Keratinocyte (primary cell): ENCODE data around the gene GAD2. TPM values are rescaled to one million over a fixed set of nuclear protein-coding genes. Genes with fewer than 3 reads are reported as not detected.

Experiments used
- DNase-seq: peaks from one replicate; pipeline ENCODE4 v3.0.0-alpha.2; 2011; ENCODE audit warnings: low read depth, missing footprints, low spot score
- FAIRE-seq: peaks from 2 replicates; lab custom pipeline; 2011; peaks lifted over from hg19 to GRCh38; lab: Jason Lieb, UNC
- H2AFZ ChIP-seq: 2 replicates; pipeline ENCODE4 v1.6.0; 2012; ENCODE audit warnings: low read length, control low read depth, inconsistent platforms; ENCODE audit not compliant: control insufficient read depth
- H3K27ac ChIP-seq: 2 replicates; pipeline ENCODE4 v1.5.1; 2011; ENCODE audit warnings: low read length; ENCODE audit not compliant: control insufficient read depth, insufficient read depth
- H3K27me3 ChIP-seq: 3 replicates; pipeline ENCODE4 v1.6.0; 2011; ENCODE audit warnings: low read length; ENCODE audit not compliant: control insufficient read depth, insufficient read depth; ENCODE audit errors: extremely low read depth
- H3K36me3 ChIP-seq, 2 experiments: 2 replicates in 1 of 2; 3 replicates in 1 of 2; pipeline ENCODE4 v1.5.1; 2011; ENCODE audit warnings: low read length in 2 of 2, mild to moderate bottlenecking in 1 of 2; ENCODE audit not compliant: control insufficient read depth in 2 of 2, insufficient read depth in 2 of 2; ENCODE audit errors: extremely low read depth in 1 of 2
- H3K4me1 ChIP-seq: 3 replicates; pipeline ENCODE4 v1.5.1; 2011; ENCODE audit warnings: low read length; ENCODE audit not compliant: control insufficient read depth, insufficient read depth; ENCODE audit errors: extremely low read depth
- H3K4me2 ChIP-seq: 3 replicates; pipeline ENCODE4 v1.6.0; 2011; ENCODE audit warnings: low read depth, low read length; ENCODE audit not compliant: control insufficient read depth, insufficient read depth; ENCODE audit errors: extremely low read depth
- H3K4me3 ChIP-seq, 3 experiments: fragments of 200-600 bp in 1 of 3; sonication (generic) in 1 of 3; 2 replicates in 2 of 3; 3 replicates in 1 of 3; pipeline ENCODE4 v1.5.1; 2011 to 2016; ENCODE audit warnings: low read length in 3 of 3, mild to moderate bottlenecking in 3 of 3, control low read depth in 2 of 3, inconsistent platforms in 1 of 3, low read depth in 1 of 3, mixed read lengths in 1 of 3, mixed run types in 1 of 3, moderate library complexity in 1 of 3; ENCODE audit not compliant: control insufficient read depth in 2 of 3, insufficient read depth in 2 of 3; ENCODE audit errors: extremely low read depth in 1 of 3
- H3K79me2 ChIP-seq: 2 replicates; pipeline ENCODE4 v1.6.0; 2012; ENCODE audit warnings: low read length; ENCODE audit not compliant: control insufficient read depth, insufficient read depth
- H3K9ac ChIP-seq: 3 replicates; pipeline ENCODE4 v1.6.0; 2011; ENCODE audit warnings: low read length; ENCODE audit not compliant: control insufficient read depth, insufficient read depth; ENCODE audit errors: extremely low read depth
- H3K9me1 ChIP-seq: 3 replicates; pipeline ENCODE4 v1.6.0; 2011; ENCODE audit warnings: low read length; ENCODE audit not compliant: control insufficient read depth, insufficient read depth; ENCODE audit errors: extremely low read depth
- H3K9me3 ChIP-seq: 2 replicates; pipeline ENCODE4 v1.5.1; 2012; ENCODE audit warnings: low read depth, low read length; ENCODE audit not compliant: control insufficient read depth
- H4K20me1 ChIP-seq: 3 replicates; pipeline ENCODE4 v1.6.0; 2011; ENCODE audit warnings: low read length; ENCODE audit not compliant: control insufficient read depth, insufficient read depth; ENCODE audit errors: extremely low read depth
- CTCF ChIP-seq, 3 experiments: IDR thresholded peaks in 1 of 3; conservative IDR thresholded peaks in 1 of 3; optimal IDR thresholded peaks in 1 of 3; 2 replicates in 2 of 3; 3 replicates in 1 of 3; pipeline versions ENCODE3 to v1.5.1; 2011; ENCODE audit warnings: low read length in 3 of 3, mild to moderate bottlenecking in 3 of 3, moderate library complexity in 2 of 3, control low read depth in 1 of 3, inconsistent platforms in 1 of 3; ENCODE audit not compliant: insufficient read depth in 2 of 3; ENCODE audit errors: extremely low read depth in 1 of 3
- EZH2 ChIP-seq: IDR thresholded peaks from one replicate; pipeline ENCODE4 v1.6.1; 2012; ENCODE audit warnings: inconsistent platforms, mild to moderate bottlenecking, low read length, moderate library complexity
- dilution Hi-C: fragments of 300-500 bp; cut with MboI; formaldehyde crosslinking; loops from one replicate; pipeline ENCODE4 v1.7.0; 2020; ENCODE audit warnings: low sequenced_read_pairs; ENCODE audit not compliant: extremely low pct_ligation_motif_present
- polyA plus RNA-seq, 5 experiments: library from polyadenylated mRNA; depleted of rRNA in 3 of 5; stranded (reverse) in 3 of 5; stranded (forward) in 1 of 5; unstranded in 1 of 5; fragments of >200 nt; gene quantifications; 1 replicate in 1 of 5; 2 replicates in 3 of 5; 3 replicates in 1 of 5; pipeline versions ENCODE4 v1.2.1 to v1.2.3, GENCODE V29; 2011 to 2012; ENCODE audit warnings: missing spikeins in 2 of 5, low read depth in 1 of 5, low replicate concordance in 1 of 5

Gene GAD2
- polyA plus RNA-seq, 1 donor (not counting 4 experiments of a cell fraction or from before 2014, with no cell fraction given), result not detected

- Histone ChIP-seq H3K79me2 (no peaks in the 10 kb centered on the region), H3K27me3 (no peaks in the 10 kb centered on the region), H2AFZ (no peak overlapping the region), H3K36me3 (no peaks in the 10 kb centered on the region), H3K27ac (no peak overlapping the region), H4K20me1 (no peaks in the 10 kb centered on the region), H3K4me1 (no peaks in the 10 kb centered on the region), H3K9ac (no peak overlapping the region), H3K9me1 (no peaks in the 10 kb centered on the region), H3K9me3 (no peaks in the 10 kb centered on the region), H3K4me3 (no peak overlapping the region), H3K4me2 (no peak overlapping the region)
- no peak for TF ChIP-seq EZH2
- no peak for TF ChIP-seq CTCF (optimal IDR thresholded peaks at IDR 0.05 in 1 of 3, IDR thresholded peaks at IDR 0.05 in 1 of 3, conservative IDR thresholded peaks at IDR 0.05 in 1 of 3; ENCODE audit: extremely low read depth in 1 of 3, insufficient read depth in 2 of 3, low read length in 3 of 3)
- DNase-seq (no peak), FAIRE-seq (no peak)
- dilution Hi-C loops, result no loop called here
Observed at GRCh38 chr10:26303366-26303765, 86.8 kb downstream of the GAD2 start.

GRCh38 chr10:26310361-26310760, 93.8 kb downstream of the GAD2 start:
- TF ChIP-seq CTCF (optimal IDR thresholded peaks at IDR 0.05 in 1 of 3, IDR thresholded peaks at IDR 0.05 in 1 of 3, conservative IDR thresholded peaks at IDR 0.05 in 1 of 3; ENCODE audit: extremely low read depth in 1 of 3, insufficient read depth in 2 of 3, low read length in 3 of 3) (no peak), EZH2 (no peak)
- Histone ChIP-seq H3K4me3 (no peak overlapping the region), H3K9ac (no peak overlapping the region), H3K4me1 (no peaks in the 10 kb centered on the region), H3K36me3 (no peaks in the 10 kb centered on the region), H4K20me1 (no peaks in the 10 kb centered on the region), H3K9me1 (no peaks in the 10 kb centered on the region), H3K27ac (no peak overlapping the region), H3K9me3 (no peaks in the 10 kb centered on the region), H3K79me2 (no peaks in the 10 kb centered on the region), H3K4me2 (no peak overlapping the region), H3K27me3 (no peaks in the 10 kb centered on the region), H2AFZ (no peak overlapping the region)
- dilution Hi-C loops, result no loop called here
- DNase-seq (no peak), FAIRE-seq (no peak)
